HCT116 (cell line): ENCODE data around the gene IRAK4. TPM values are rescaled to one million over a fixed set of nuclear protein-coding genes. Genes with fewer than 3 reads are reported as not detected.

Source experiments
- ATAC-seq: fragments of 200-7000 bp; cut with Tn5 transposase; 2 replicates; pipeline ENCODE4 v1.9.1; 2020; ENCODE audit warnings: mild to moderate bottlenecking, moderate library complexity
- BruUV-seq: library from RNA; stranded (reverse); fragments of 400-500 nt; replicated peaks from 2 replicates; lab custom pipeline; 2021; lab: Mats Ljungman, UMichigan
- CTCF ChIA-PET: fragments of 300-600 bp; sonication (Branson Sonifier 250); formaldehyde crosslinking; loops from one replicate; lab custom pipeline; 2021; ENCODE audit warnings: antibody characterized with exemption; lab: Charles Lee
- POLR2A ChIA-PET: fragments of 300-600, 350-600 bp; sonication (Branson Sonifier 250); formaldehyde crosslinking; loops from one replicate; lab custom pipeline; 2021; ENCODE audit warnings: antibody characterized with exemption; lab: Charles Lee
- RAD21 ChIA-PET, 2 experiments: fragments of 300-600 bp; sonication (Branson Sonifier 250); formaldehyde crosslinking; loops; one replicate each; lab custom pipeline; 2023; ENCODE audit warnings: low total read pairs in 2 of 2; ENCODE audit not compliant: uncharacterized antibody in 2 of 2, unreplicated experiment in 2 of 2, low non-redundant PET in 1 of 2; lab: Charles Lee
- DNase-seq: peaks from one replicate; pipeline ENCODE4 v3.0.0-alpha.2; 2010; ENCODE audit warnings: low read depth, low spot score
- H2AFZ ChIP-seq: fragments of 200-600 bp; shearing (Covaris generic), sonication (generic); 2 replicates; pipeline ENCODE4 v1.6.1; 2017; ENCODE audit warnings: low read depth, mixed run types, mixed read lengths, antibody characterized with exemption, low read length; ENCODE audit not compliant: poor library complexity, severe bottlenecking
- H3K27ac ChIP-seq: 2 replicates; pipeline ENCODE4 v1.5.1; 2012; ENCODE audit warnings: low read depth, low read length
- H3K27me3 ChIP-seq: fragments of 200-600 bp; sonication (generic); 2 replicates; pipeline ENCODE4 v1.6.1; 2016; ENCODE audit warnings: mixed run types, low read length, mixed read lengths; ENCODE audit not compliant: insufficient read depth
- H3K36me3 ChIP-seq, 2 experiments: fragments of 200-500 bp in 1 of 2; fragments of 200-600 bp in 1 of 2; sonication (Bioruptor generic) in 1 of 2; sonication (generic) in 1 of 2; 2 replicates each; pipeline versions ENCODE4 v1.5.1 to v1.6.1; 2014 to 2016; ENCODE audit warnings: low read length in 2 of 2, inconsistent platforms in 1 of 2, mixed read lengths in 1 of 2, mixed run types in 1 of 2; ENCODE audit not compliant: insufficient read depth in 2 of 2, control insufficient read depth in 1 of 2
- H3K4me1 ChIP-seq, 2 experiments: fragments of 200-600 bp in 1 of 2; sonication (generic) in 1 of 2; 2 replicates each; pipeline versions ENCODE4 v1.5.1 to v1.6.1; 2012 to 2017; ENCODE audit warnings: low read length in 2 of 2, inconsistent platforms in 1 of 2, mild to moderate bottlenecking in 1 of 2, mixed read lengths in 1 of 2, mixed run types in 1 of 2, moderate library complexity in 1 of 2; ENCODE audit not compliant: insufficient read depth in 2 of 2, control insufficient read depth in 1 of 2
- H3K4me2 ChIP-seq: fragments of 200-600 bp; sonication (generic); 2 replicates; pipeline ENCODE4 v1.6.1; 2017; ENCODE audit warnings: mixed run types, low read length, mixed read lengths
- H3K4me3 ChIP-seq, 2 experiments: fragments of 200-600 bp in 1 of 2; sonication (generic) in 1 of 2; replicated peaks in 1 of 2; 2 replicates each; pipeline ENCODE4 v1.5.1; 2011 to 2016; ENCODE audit warnings: low read length in 2 of 2, control low read depth in 1 of 2, low read depth in 1 of 2, mild to moderate bottlenecking in 1 of 2, mixed read lengths in 1 of 2, mixed run types in 1 of 2
- H3K79me2 ChIP-seq: fragments of 200-600 bp; sonication (generic); 2 replicates; pipeline ENCODE4 v1.6.1; 2017; ENCODE audit warnings: mild to moderate bottlenecking, mixed run types, low read length, moderate library complexity, mixed read lengths; ENCODE audit not compliant: insufficient read depth
- H3K9ac ChIP-seq: fragments of 200-600 bp; sonication (generic); 2 replicates; pipeline ENCODE4 v1.6.1; 2016; ENCODE audit warnings: low read length, mixed read lengths
- H3K9me2 ChIP-seq: fragments of 200-600 bp; sonication (generic), shearing (Covaris generic); 2 replicates; pipeline ENCODE4 v1.6.1; 2017; ENCODE audit warnings: mixed run types, mild to moderate bottlenecking, moderate library complexity; ENCODE audit not compliant: insufficient read depth
- H3K9me3 ChIP-seq, 2 experiments: fragments of 200-500 bp in 1 of 2; fragments of 200-600 bp in 1 of 2; sonication (Bioruptor generic) in 1 of 2; sonication (generic) in 1 of 2; 2 replicates each; pipeline ENCODE4 v1.6.1; 2014 to 2017; ENCODE audit warnings: low read length in 2 of 2, mixed read lengths in 2 of 2, inconsistent platforms in 1 of 2, low read depth in 1 of 2, mild to moderate bottlenecking in 1 of 2, mixed run types in 1 of 2, moderate library complexity in 1 of 2; ENCODE audit not compliant: control insufficient read depth in 1 of 2, insufficient read depth in 1 of 2
- H4K20me1 ChIP-seq: fragments of 200-600 bp; sonication (generic), shearing (Covaris generic); 2 replicates; pipeline ENCODE4 v1.6.1; 2017; ENCODE audit warnings: mixed run types, mild to moderate bottlenecking, moderate library complexity; ENCODE audit not compliant: insufficient read depth
- ATF3 ChIP-seq: IDR thresholded peaks from 2 replicates; pipeline ENCODE4 v1.6.1; 2012
- CBX3 ChIP-seq: IDR thresholded peaks from 2 replicates; pipeline ENCODE4 v1.6.1; 2012; ENCODE audit warnings: low read depth
- ELF1 ChIP-seq: IDR thresholded peaks from 2 replicates; pipeline ENCODE4 v1.6.1; 2012; ENCODE audit warnings: low read depth, borderline replicate concordance
- JUND ChIP-seq: IDR thresholded peaks from 2 replicates; pipeline ENCODE4 v1.6.1; 2012
- POLR2AphosphoS5 ChIP-seq: IDR thresholded peaks from 2 replicates; pipeline ENCODE4 v1.6.1; 2011; ENCODE audit warnings: mild to moderate bottlenecking, low read depth, low read length, moderate library complexity
- SP1 ChIP-seq: IDR thresholded peaks from 2 replicates; pipeline ENCODE4 v1.6.1; 2012; ENCODE audit warnings: low read depth
- SRF ChIP-seq: IDR thresholded peaks from 2 replicates; pipeline ENCODE4 v1.6.1; 2012; ENCODE audit warnings: low read depth
- ZNF274 ChIP-seq: fragments of 200-500 bp; sonication (Bioruptor generic); IDR thresholded peaks from 2 replicates; pipeline ENCODE4 v1.6.1; 2014; ENCODE audit warnings: mild to moderate bottlenecking, low read depth, low read length, inconsistent platforms
- intact Hi-C: fragments of 100-400 bp; cut with micrococcal nuclease; formaldehyde crosslinking; loops from 2 replicates; pipeline ENCODE4 v1.10.0; 2022
- total RNA-seq: library from RNA; stranded (reverse); gene quantifications from one replicate; pipeline ENCODE4 v1.2.1, GENCODE V29; 2021; ENCODE audit not compliant: unreplicated experiment
- TF ChIP-seq, protein P1 (sequence below): IDR thresholded peaks from 2 replicates; pipeline ENCODE4 v1.6.1; 2012; ENCODE audit warnings: low read depth
- TF ChIP-seq, protein P2 (sequence below): IDR thresholded peaks from 2 replicates; pipeline ENCODE4 v1.6.1; 2012

Gene IRAK4
- total RNA-seq, 1 experiment from 2014 or later = 6.9 TPM

GRCh38 chr12:43737646-43738045, 21.1 kb upstream of the IRAK4 start:
- no peak overlapping the region for H3K4me2 ChIP-seq
- DNase-seq = no peak
- POLR2A ChIA-PET = no interaction called here

DNA sequence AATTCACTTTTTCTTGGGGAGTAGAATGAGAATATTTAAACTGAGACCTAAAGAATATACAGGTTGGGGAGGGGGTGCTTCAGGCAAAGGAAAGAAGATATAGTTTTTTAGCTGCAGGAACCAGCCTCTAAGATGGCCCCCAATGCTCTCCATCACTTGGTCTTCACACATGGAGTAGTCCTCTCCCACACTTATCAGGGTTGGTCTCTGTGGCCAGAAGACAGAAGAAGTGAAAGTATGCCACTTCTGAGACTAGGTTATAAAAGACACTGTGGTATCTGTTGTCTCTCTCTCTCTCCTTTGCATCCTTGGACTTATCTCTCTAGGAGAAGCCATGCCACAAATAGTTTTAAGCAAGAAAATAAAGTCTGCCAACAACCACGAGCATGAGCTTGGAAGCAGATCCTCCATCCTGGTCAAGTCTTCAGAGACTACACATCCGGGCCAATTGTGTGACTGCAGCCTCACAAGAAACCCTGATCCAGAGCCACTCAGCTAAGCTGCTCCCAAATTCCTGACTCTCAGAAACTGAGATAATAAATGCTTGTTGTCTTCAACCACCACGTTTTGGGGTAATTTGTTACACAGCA, 18.1 kb upstream of the IRAK4 start:
- Histone ChIP-seq H3K9me3 (no peaks in the 10 kb centered on the region), H3K4me2 (no peak overlapping the region), H3K79me2 (no peaks in the 10 kb centered on the region), H4K20me1 (no peaks in the 10 kb centered on the region), H3K27ac (no peak overlapping the region), H3K9ac (no peak overlapping the region), H3K4me3 (no peak overlapping the region), H2AFZ (no peak overlapping the region), H3K4me1 (no peaks in the 10 kb centered on the region), H3K27me3 (no peaks in the 10 kb centered on the region), H3K36me3 (peaks cover 14 to 16% of the 10 kb centered on the region in 2 experiments; a peak in 3 of 4 replicates), H3K9me2 (no peaks in the 10 kb centered on the region)
- ChIA-PET RAD21 (no interaction called here), POLR2A (no interaction called here), CTCF (no interaction called here)
- TF ChIP-seq ELF1 (no peak), SRF (no peak), CBX3 (no peak), POLR2AphosphoS5 (no peak), ATF3 (no peak), SP1 (no peak), ZNF274 (no peak), JUND (no peak)
- TF ChIP-seq, protein P1, sequence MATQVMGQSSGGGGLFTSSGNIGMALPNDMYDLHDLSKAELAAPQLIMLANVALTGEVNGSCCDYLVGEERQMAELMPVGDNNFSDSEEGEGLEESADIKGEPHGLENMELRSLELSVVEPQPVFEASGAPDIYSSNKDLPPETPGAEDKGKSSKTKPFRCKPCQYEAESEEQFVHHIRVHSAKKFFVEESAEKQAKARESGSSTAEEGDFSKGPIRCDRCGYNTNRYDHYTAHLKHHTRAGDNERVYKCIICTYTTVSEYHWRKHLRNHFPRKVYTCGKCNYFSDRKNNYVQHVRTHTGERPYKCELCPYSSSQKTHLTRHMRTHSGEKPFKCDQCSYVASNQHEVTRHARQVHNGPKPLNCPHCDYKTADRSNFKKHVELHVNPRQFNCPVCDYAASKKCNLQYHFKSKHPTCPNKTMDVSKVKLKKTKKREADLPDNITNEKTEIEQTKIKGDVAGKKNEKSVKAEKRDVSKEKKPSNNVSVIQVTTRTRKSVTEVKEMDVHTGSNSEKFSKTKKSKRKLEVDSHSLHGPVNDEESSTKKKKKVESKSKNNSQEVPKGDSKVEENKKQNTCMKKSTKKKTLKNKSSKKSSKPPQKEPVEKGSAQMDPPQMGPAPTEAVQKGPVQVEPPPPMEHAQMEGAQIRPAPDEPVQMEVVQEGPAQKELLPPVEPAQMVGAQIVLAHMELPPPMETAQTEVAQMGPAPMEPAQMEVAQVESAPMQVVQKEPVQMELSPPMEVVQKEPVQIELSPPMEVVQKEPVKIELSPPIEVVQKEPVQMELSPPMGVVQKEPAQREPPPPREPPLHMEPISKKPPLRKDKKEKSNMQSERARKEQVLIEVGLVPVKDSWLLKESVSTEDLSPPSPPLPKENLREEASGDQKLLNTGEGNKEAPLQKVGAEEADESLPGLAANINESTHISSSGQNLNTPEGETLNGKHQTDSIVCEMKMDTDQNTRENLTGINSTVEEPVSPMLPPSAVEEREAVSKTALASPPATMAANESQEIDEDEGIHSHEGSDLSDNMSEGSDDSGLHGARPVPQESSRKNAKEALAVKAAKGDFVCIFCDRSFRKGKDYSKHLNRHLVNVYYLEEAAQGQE = no peak
- TF ChIP-seq, protein P2, sequence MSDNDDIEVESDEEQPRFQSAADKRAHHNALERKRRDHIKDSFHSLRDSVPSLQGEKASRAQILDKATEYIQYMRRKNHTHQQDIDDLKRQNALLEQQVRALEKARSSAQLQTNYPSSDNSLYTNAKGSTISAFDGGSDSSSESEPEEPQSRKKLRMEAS = no peak
- BruUV-seq = no TSS peak
- intact Hi-C loops = no loop called here
- DNase-seq (no peak), ATAC-seq (no peak)

More at GRCh38 chr12:43737646-43738045, 21.1 kb upstream of the IRAK4 start:
- H3K9me3 ChIP-seq = no peaks in the 10 kb centered on the region
- no peaks in the 10 kb centered on the region for H3K4me1 ChIP-seq
- BruUV-seq = no TSS peak
- no peak for TF ChIP-seq CBX3
- no peak overlapping the region for H3K27ac ChIP-seq
- no peak overlapping the region for H3K9ac ChIP-seq
- H3K27me3 ChIP-seq = no peaks in the 10 kb centered on the region
- ChIA-PET CTCF (no interaction called here), RAD21 (no interaction called here)
- H3K36me3 ChIP-seq = peaks cover 3 to 16% of the 10 kb centered on the region in 2 experiments; a peak in 2 of 4 replicates
- H4K20me1 ChIP-seq = no peaks in the 10 kb centered on the region
- no peaks in the 10 kb centered on the region for H3K9me2 ChIP-seq
- H2AFZ ChIP-seq = no peak overlapping the region
- H3K4me3 ChIP-seq = no peak overlapping the region
- intact Hi-C loops = no loop called here
- no peaks in the 10 kb centered on the region for H3K79me2 ChIP-seq
- ATAC-seq = no peak
